Osteocyte (in vitro differentiated cells): ENCODE results near the gene ATR. TPM values are rescaled to one million over a fixed set of nuclear protein-coding genes. Genes with fewer than 3 reads are reported as not detected.
"Not testable (repeated sequence)": the region's sequence is repeated elsewhere in the genome, so short reads cannot be mapped to it uniquely, and the experiment has no call there.

Source experiments
- DNase-seq: peaks from one replicate; pipeline ENCODE4 v3.0.0; 2021; ENCODE audit warnings: mixed read lengths; ENCODE audit not compliant: unreplicated experiment; ENCODE audit errors: extremely low spot score
- H3K27ac Mint-ChIP-seq: one replicate; pipeline ENCODE4 v1.8.0; 2021; ENCODE audit warnings: mild to moderate bottlenecking, mixed read lengths; ENCODE audit not compliant: unreplicated experiment
- H3K27me3 Mint-ChIP-seq: one replicate; pipeline ENCODE4 v1.8.0; 2021; ENCODE audit warnings: mixed read lengths; ENCODE audit not compliant: unreplicated experiment
- H3K36me3 Mint-ChIP-seq: one replicate; pipeline ENCODE4 v1.8.0; 2021; ENCODE audit warnings: mixed read lengths; ENCODE audit not compliant: unreplicated experiment
- H3K4me1 Mint-ChIP-seq: one replicate; pipeline ENCODE4 v1.8.0; 2021; ENCODE audit warnings: mixed read lengths; ENCODE audit not compliant: unreplicated experiment
- H3K4me3 Mint-ChIP-seq: one replicate; pipeline ENCODE4 v1.8.0; 2021; ENCODE audit warnings: mild to moderate bottlenecking, moderate library complexity, mixed read lengths; ENCODE audit not compliant: unreplicated experiment
- H3K9me3 Mint-ChIP-seq: one replicate; pipeline ENCODE4 v1.8.0; 2021; ENCODE audit warnings: mixed read lengths; ENCODE audit not compliant: unreplicated experiment
- total RNA-seq: library from RNA; stranded (reverse); gene quantifications from 2 replicates; pipeline ENCODE4 v1.2.1, GENCODE V29; 2021
- TF ChIP-seq, protein P1 (sequence below): fragments of 200-600 bp; sonication (generic); IDR thresholded peaks from 2 replicates; pipeline ENCODE4 v1.5.0; 2021; ENCODE audit warnings: antibody characterized with exemption, mild to moderate bottlenecking, moderate library complexity

ATR gene
- total RNA-seq, 1 donor from 2014 or later = 27.1 TPM

DNA sequence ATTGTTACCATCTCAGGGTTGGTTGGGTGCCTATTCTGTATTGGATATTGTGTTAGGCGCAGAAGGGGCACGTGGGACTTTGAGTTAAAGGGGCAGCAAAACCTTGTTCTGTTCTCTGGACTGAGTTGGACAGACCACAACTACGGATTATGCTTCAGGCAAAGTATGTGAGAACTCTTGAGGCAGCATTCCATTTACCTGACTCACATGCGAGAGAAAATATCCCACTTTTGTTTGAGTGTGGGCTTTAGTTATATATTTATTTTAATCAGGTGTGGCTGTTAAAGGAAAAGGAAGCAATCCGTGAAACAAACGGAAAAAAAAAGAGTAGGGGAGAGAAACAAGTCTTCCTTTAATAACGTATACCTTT is 17.0 kb upstream of the ATR start:
- H3K27ac Mint-ChIP-seq = no peak overlapping the region
- H3K27me3 Mint-ChIP-seq = no peaks in the 10 kb centered on the region
- peaks cover 12% of the 10 kb centered on the region for H3K4me1 Mint-ChIP-seq
- H3K4me3 Mint-ChIP-seq = peak overlapping the region; percentile 94
- no peak for DNase-seq
- H3K36me3 Mint-ChIP-seq = no peaks in the 10 kb centered on the region
- TF ChIP-seq, protein P1, sequence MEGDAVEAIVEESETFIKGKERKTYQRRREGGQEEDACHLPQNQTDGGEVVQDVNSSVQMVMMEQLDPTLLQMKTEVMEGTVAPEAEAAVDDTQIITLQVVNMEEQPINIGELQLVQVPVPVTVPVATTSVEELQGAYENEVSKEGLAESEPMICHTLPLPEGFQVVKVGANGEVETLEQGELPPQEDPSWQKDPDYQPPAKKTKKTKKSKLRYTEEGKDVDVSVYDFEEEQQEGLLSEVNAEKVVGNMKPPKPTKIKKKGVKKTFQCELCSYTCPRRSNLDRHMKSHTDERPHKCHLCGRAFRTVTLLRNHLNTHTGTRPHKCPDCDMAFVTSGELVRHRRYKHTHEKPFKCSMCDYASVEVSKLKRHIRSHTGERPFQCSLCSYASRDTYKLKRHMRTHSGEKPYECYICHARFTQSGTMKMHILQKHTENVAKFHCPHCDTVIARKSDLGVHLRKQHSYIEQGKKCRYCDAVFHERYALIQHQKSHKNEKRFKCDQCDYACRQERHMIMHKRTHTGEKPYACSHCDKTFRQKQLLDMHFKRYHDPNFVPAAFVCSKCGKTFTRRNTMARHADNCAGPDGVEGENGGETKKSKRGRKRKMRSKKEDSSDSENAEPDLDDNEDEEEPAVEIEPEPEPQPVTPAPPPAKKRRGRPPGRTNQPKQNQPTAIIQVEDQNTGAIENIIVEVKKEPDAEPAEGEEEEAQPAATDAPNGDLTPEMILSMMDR = no peak
- no peaks in the 10 kb centered on the region for H3K9me3 Mint-ChIP-seq

DNA sequence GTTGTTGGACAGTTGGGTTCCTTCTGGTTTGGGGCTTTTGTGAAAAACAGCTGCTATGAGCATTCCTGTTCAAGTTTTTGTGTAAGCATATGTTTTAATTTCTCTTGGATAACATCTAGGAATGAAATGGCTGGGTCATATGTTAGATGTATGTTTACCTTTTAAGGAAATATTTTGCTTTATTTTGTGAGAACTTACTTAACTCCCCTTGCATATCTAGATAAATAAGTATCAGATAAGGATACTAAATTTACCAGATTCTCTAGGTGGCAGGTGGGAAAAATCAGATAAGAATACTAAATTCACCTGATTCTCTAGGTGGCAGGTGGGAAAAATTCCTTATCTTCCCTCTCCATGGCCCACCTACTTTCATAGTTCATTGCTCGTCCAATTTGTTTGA is 16.6 kb upstream of the ATR start:
- TF ChIP-seq, protein P1 = no peak
- Mint-ChIP-seq H3K27ac (no peak overlapping the region), H3K27me3 (no peaks in the 10 kb centered on the region), H3K4me1 (peaks cover 12% of the 10 kb centered on the region), H3K9me3 (no peaks in the 10 kb centered on the region), H3K36me3 (no peaks in the 10 kb centered on the region), H3K4me3 (peak overlapping the region; percentile 94)
- no peak for DNase-seq

DNA sequence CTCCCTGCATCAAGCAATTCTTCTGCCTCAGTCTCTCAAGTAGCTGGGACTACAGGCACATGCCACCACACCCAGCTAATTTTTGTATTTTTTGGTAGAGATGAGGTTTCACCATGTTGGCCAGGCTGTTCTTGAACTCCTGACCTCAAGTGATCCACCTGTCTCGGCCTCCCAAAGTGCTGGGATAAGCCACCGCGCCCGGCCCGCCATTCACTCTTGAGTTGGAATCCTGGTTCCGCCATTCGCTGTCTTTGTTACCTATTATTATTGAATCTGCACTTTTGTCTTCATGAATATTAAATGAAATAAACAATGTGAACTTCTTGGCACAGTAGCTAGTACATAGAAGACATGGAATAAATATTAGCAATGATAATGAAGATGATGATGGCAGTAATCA is 13.7 kb upstream of the ATR start:
- not testable (repeated sequence) for DNase-seq, H3K9me3 Mint-ChIP-seq, H3K36me3 Mint-ChIP-seq, H3K27me3 Mint-ChIP-seq, H3K27ac Mint-ChIP-seq, H3K4me3 Mint-ChIP-seq
- H3K4me1 Mint-ChIP-seq = peaks cover 12% of the 10 kb centered on the region

DNA sequence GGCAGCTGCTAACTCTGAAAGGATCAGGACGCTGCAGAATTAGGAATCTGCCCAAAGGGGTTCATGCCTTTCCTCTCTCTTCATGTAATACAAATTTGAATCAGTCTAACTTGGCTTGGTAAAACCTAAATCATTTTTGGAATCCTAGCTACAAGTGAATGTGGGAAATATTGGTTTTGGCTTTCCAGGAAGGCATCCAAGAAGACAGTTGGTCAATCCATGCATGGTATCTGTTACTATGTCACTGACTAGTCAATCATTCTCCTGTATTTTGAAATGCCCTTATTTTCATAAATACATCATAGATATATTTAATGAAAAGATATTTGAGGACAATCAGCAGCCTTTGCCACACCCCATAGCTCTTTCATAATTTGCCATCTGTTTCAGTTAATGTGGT is 10.2 kb upstream of the ATR start:
- no peak for DNase-seq
- H3K4me1 Mint-ChIP-seq = peaks cover 3% of the 10 kb centered on the region
- no peak overlapping the region for H3K27ac Mint-ChIP-seq
- H3K9me3 Mint-ChIP-seq = no peaks in the 10 kb centered on the region
- no peaks in the 10 kb centered on the region for H3K27me3 Mint-ChIP-seq
- no peaks in the 10 kb centered on the region for H3K36me3 Mint-ChIP-seq
- no peak overlapping the region for H3K4me3 Mint-ChIP-seq
- TF ChIP-seq, protein P1 = no peak

DNA sequence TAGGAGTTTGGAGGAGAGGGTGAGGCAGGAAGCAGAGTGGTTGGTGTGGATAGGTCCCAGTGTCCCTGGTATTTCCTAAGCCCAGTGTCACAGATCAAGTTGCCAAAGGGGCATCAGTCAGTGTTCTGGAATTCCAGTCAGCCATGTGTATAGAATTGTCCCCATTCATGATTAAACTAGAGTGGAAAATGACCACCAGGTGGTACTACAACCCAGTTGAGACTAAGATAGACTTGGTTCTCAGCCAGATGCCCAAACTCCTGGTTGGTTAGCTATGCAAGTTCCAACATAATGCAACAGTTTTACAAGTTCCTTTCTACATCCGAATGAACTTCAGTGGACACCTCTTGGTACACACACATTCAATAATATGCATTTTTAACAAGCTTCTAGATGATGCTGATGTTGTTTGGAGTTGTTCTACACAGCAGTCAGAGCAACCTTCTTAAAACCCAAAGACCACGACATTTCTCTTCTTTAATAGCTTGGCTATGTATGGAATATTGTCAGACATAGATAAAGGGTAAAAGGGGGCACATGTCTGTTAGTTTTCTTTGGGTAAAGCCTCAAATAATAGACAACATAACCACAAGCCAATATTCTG is 8.4 kb upstream of the ATR start:
- H3K4me1 Mint-ChIP-seq = peaks cover 3% of the 10 kb centered on the region
- DNase-seq = no peak
- H3K27ac Mint-ChIP-seq = no peak overlapping the region
- H3K9me3 Mint-ChIP-seq = no peaks in the 10 kb centered on the region
- TF ChIP-seq, protein P1 = peak; percentile 75
- no peak overlapping the region for H3K4me3 Mint-ChIP-seq
- H3K27me3 Mint-ChIP-seq = peaks cover 11% of the 10 kb centered on the region
- no peaks in the 10 kb centered on the region for H3K36me3 Mint-ChIP-seq

DNA sequence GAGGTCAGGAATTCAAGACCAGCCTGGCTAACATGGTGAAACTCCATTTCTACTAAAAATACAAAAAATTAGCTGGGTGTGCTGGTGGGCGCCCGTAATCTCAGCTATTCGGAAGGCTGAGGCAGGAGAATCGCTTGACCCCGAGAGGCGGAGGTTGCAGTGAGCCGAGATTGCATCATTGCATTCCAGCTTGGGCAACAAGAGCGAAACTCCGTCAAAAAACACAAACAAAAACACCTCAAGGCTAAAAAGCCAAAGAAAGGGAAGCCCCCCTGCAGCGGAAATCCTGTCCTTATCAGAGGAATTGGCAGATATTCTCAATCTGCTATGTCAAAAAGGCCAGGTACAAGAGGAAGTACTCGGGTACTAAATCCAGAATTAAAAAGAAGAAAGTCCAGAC is 2.5 kb upstream of the ATR start:
- H3K36me3 Mint-ChIP-seq, H3K4me3 Mint-ChIP-seq, DNase-seq, H3K27ac Mint-ChIP-seq, H3K9me3 Mint-ChIP-seq: not testable (repeated sequence)
- Mint-ChIP-seq H3K4me1 (peaks cover 26% of the 10 kb centered on the region), H3K27me3 (peaks cover 11% of the 10 kb centered on the region)
